ENCODE results near the gene PSMG4. TPM values are rescaled to one million over a fixed set of nuclear protein-coding genes. Genes with fewer than 3 reads are reported as not detected.

Gene PSMG4
- total RNA-seq, 1 experiment from 2014 or later = 20.9 TPM

DNA sequence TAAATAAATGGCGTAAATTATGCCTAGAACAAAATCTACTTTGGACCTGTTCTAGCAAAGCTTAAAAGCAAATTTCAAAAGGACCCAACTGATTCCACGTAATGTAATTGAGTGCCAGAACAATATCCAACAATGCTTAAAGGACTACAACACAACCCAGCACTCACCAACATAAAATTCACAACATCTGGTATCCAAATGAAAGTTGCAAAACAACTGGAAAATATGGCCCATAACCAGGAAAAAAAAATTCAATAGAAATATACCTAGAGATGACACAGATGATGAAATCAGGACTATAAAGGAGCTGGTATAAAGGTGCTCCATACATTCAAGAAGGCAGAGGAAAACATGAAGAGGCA is 45.4 kb upstream of the PSMG4 start:
- POLR2A ChIA-PET = no interaction called here
- CTCF ChIA-PET = no interaction called here
- Mint-ChIP-seq H3K27me3 (ENCODE audit: insufficient read depth, unreplicated experiment) (peaks cover 2% of the 10 kb centered on the region), H3K36me3 (ENCODE audit: insufficient read depth, unreplicated experiment) (no peaks in the 10 kb centered on the region), H3K27ac (ENCODE audit: unreplicated experiment) (no peak overlapping the region), H3K4me1 (ENCODE audit: low read depth, unreplicated experiment) (peaks cover 16% of the 10 kb centered on the region), H3K4me3 (ENCODE audit: unreplicated experiment) (no peak overlapping the region), H3K9me3 (ENCODE audit: unreplicated experiment) (no peaks in the 10 kb centered on the region)
- Histone ChIP-seq H3K27me3 (replicated peaks; ENCODE audit: control insufficient read depth, insufficient read depth, low read length) (no peaks in the 10 kb centered on the region), H3K36me3 (ENCODE audit: control insufficient read depth, insufficient read depth, low read length) (no peaks in the 10 kb centered on the region), H3K4me3 (ENCODE audit: low read depth, low read length) (no peak overlapping the region), H3K4me1 (0 out of 2 replicates have a peak, but pooled peaks cover 6% of the 10 kb centered on the region), H3K9me3 (no peaks in the 10 kb centered on the region)
- intact Hi-C loops (cut with micrococcal nuclease; ENCODE audit: unreplicated experiment) = no loop called here
- no TSS peak for BruUV-seq (replicated peaks)
- DNase-seq = no peak
- no peak for TF ChIP-seq CTCF (IDR thresholded peaks at IDR 0.05; ENCODE audit: insufficient read depth in 1 of 2, low read depth in 1 of 2, low read length in 1 of 2, severe bottlenecking in 1 of 2, unreplicated experiment in 1 of 2)

DNA sequence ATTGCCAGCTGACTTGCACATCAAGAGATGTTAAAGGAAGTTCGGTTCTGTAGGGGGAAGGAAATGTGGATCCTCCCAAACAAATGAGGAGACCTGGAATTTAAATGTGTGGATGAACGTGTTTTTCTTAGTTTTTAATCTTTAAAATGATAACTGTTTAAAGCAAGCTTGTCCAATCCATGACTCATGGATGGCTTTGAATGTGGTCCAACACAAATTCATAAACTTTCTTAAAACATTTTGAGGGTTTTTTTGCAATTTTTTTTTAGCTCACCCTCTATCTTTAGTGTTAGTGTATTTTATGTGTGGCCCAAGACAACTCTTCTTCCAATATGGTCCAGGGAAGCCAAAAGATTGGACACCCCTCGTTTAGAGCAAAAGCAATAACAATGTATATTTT is 43.8 kb upstream of the PSMG4 start:
- H3K27me3 ChIP-seq (replicated peaks; ENCODE audit: control insufficient read depth, insufficient read depth, low read length) = no peaks in the 10 kb centered on the region

DNA sequence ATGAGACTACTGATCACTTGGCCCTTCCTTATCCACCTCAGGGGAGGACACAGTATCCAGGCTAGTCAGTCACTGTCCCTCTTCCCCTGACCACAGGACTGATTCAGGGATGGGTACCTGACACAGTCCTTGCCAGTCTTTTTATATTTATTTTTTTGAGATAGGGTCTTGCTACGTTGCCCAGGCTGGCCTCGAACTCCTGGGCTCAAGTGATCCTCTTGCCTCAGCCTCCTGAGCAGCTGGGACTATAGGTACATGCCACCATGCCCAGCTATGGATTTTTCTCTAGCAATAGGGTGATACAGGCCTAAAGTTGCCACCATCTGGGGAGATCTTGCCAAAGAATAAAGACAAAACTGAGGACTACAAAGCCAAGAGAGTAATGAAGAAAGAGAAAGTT is 41.5 kb upstream of the PSMG4 start:
- intact Hi-C loops (cut with micrococcal nuclease; ENCODE audit: unreplicated experiment) = no loop called here
- TF ChIP-seq CTCF (IDR thresholded peaks at IDR 0.05; ENCODE audit: insufficient read depth in 1 of 2, low read depth in 1 of 2, low read length in 1 of 2, severe bottlenecking in 1 of 2, unreplicated experiment in 1 of 2) = no peak
- BruUV-seq (replicated peaks) = no TSS peak
- Histone ChIP-seq H3K27me3 (replicated peaks; ENCODE audit: control insufficient read depth, insufficient read depth, low read length) (no peaks in the 10 kb centered on the region), H3K4me1 (no peaks in the 10 kb centered on the region), H3K4me3 (ENCODE audit: low read depth, low read length) (no peak overlapping the region), H3K36me3 (ENCODE audit: control insufficient read depth, insufficient read depth, low read length) (no peaks in the 10 kb centered on the region), H3K9me3 (no peaks in the 10 kb centered on the region)
- no peak for DNase-seq
- Mint-ChIP-seq H3K4me1 (ENCODE audit: low read depth, unreplicated experiment) (peaks cover 6% of the 10 kb centered on the region), H3K4me3 (ENCODE audit: unreplicated experiment) (no peak overlapping the region), H3K27me3 (ENCODE audit: insufficient read depth, unreplicated experiment) (peaks cover 11% of the 10 kb centered on the region), H3K9me3 (ENCODE audit: unreplicated experiment) (peaks cover 8% of the 10 kb centered on the region), H3K36me3 (ENCODE audit: insufficient read depth, unreplicated experiment) (no peaks in the 10 kb centered on the region), H3K27ac (ENCODE audit: unreplicated experiment) (no peak overlapping the region)
- CTCF ChIA-PET = no interaction called here
- POLR2A ChIA-PET = interaction anchor here (0.6 kb wide), 1 partner anchor 474 kb away, joined by 4 read pairs; no protein-coding TSS in a partner anchor

More for the DNA sequence above, 43.8 kb upstream of the PSMG4 start:
- H3K4me1 ChIP-seq = no peaks in the 10 kb centered on the region
- no peak overlapping the region for H3K27ac Mint-ChIP-seq (ENCODE audit: unreplicated experiment)
- no peak overlapping the region for H3K4me3 ChIP-seq (ENCODE audit: low read depth, low read length)
- H3K4me1 Mint-ChIP-seq (ENCODE audit: low read depth, unreplicated experiment) = peaks cover 6% of the 10 kb centered on the region
- H3K36me3 ChIP-seq (ENCODE audit: control insufficient read depth, insufficient read depth, low read length) = no peaks in the 10 kb centered on the region
- intact Hi-C loops (cut with micrococcal nuclease; ENCODE audit: unreplicated experiment) = no loop called here
- CTCF ChIA-PET = no interaction called here
- DNase-seq = no peak
- H3K9me3 ChIP-seq = no peaks in the 10 kb centered on the region
- TF ChIP-seq CTCF (IDR thresholded peaks at IDR 0.05; ENCODE audit: insufficient read depth in 1 of 2, low read depth in 1 of 2, low read length in 1 of 2, severe bottlenecking in 1 of 2, unreplicated experiment in 1 of 2) = no peak
- H3K4me3 Mint-ChIP-seq (ENCODE audit: unreplicated experiment) = no peak overlapping the region
- peaks cover 7% of the 10 kb centered on the region for H3K27me3 Mint-ChIP-seq (ENCODE audit: insufficient read depth, unreplicated experiment)
- POLR2A ChIA-PET = no interaction called here
- no TSS peak for BruUV-seq (replicated peaks)
- H3K9me3 Mint-ChIP-seq (ENCODE audit: unreplicated experiment) = no peaks in the 10 kb centered on the region
- H3K36me3 Mint-ChIP-seq (ENCODE audit: insufficient read depth, unreplicated experiment) = no peaks in the 10 kb centered on the region
